ENCODE data around the gene PIAS1. TPM values are rescaled to one million over a fixed set of nuclear protein-coding genes. Genes with fewer than 3 reads are reported as not detected.

The PIAS1 gene
- total RNA-seq, 1 experiment from 2014 or later = 25.9 TPM

- ChIA-PET RAD21 (ENCODE audit: low non-redundant PET in 1 of 2, low total read pairs in 2 of 2, uncharacterized antibody in 2 of 2, unreplicated experiment in 2 of 2) (no interaction called here), CTCF (no interaction called here), POLR2A (no interaction called here)
- no peak overlapping the region for H3K4me3 ChIP-seq (replicated peaks in 1 of 2; ENCODE audit: low read depth in 1 of 2, low read length in 2 of 2)
- H3K27ac ChIP-seq (ENCODE audit: low read depth, low read length) = no peak overlapping the region
- no peak for ATAC-seq
- H3K9ac ChIP-seq (ENCODE audit: low read length) = no peak overlapping the region
- no peaks in the 10 kb centered on the region for H3K4me1 ChIP-seq (ENCODE audit: control insufficient read depth in 1 of 2, insufficient read depth in 2 of 2, low read length in 2 of 2)
- no peak for TF ChIP-seq CBX3 (IDR thresholded peaks at IDR 0.05; ENCODE audit: low read depth)
- TF ChIP-seq EGR1 (IDR thresholded peaks at IDR 0.05; ENCODE audit: low read depth) = no peak
- no peak for TF ChIP-seq SIN3A (IDR thresholded peaks at IDR 0.05; ENCODE audit: low read depth)
- no peak for TF ChIP-seq REST (IDR thresholded peaks at IDR 0.05; ENCODE audit: low read depth)
- TF ChIP-seq ZBTB33 (IDR thresholded peaks at IDR 0.05; ENCODE audit: extremely low read depth, insufficient replicate concordance, low read length) = no peak
- TF ChIP-seq ELF1 (IDR thresholded peaks at IDR 0.05; ENCODE audit: borderline replicate concordance, low read depth) = no peak
- TF ChIP-seq MAX (IDR thresholded peaks at IDR 0.05) = no peak
- no peak for TF ChIP-seq POLR2AphosphoS5 (IDR thresholded peaks at IDR 0.05; ENCODE audit: low read depth, low read length)
- no peak for TF ChIP-seq POLR2A (IDR thresholded peaks at IDR 0.05; ENCODE audit: borderline replicate concordance, extremely low read depth, insufficient read depth, insufficient read length)
- TF ChIP-seq JUND (IDR thresholded peaks at IDR 0.05) = no peak
- TF ChIP-seq FOSL1 (IDR thresholded peaks at IDR 0.05; ENCODE audit: low read depth) = no peak
- no peak for TF ChIP-seq ZFX (IDR thresholded peaks at IDR 0.05)
- TF ChIP-seq SRF (IDR thresholded peaks at IDR 0.05; ENCODE audit: low read depth) = no peak
- no peak for TF ChIP-seq SP1 (IDR thresholded peaks at IDR 0.05; ENCODE audit: low read depth)
- no peak for TF ChIP-seq RAD21 (IDR thresholded peaks at IDR 0.05; ENCODE audit: low read depth)
- no peak for TF ChIP-seq CTCF (IDR thresholded peaks at IDR 0.05 in 2 of 3, conservative IDR thresholded peaks at IDR 0.05 in 1 of 3; ENCODE audit: borderline replicate concordance in 1 of 3, insufficient read depth in 1 of 3, low read depth in 2 of 3, low read length in 2 of 3)
- H3K9me2 ChIP-seq (ENCODE audit: insufficient read depth) = no peaks in the 10 kb centered on the region
- DNase-seq (ENCODE audit: low read depth, low spot score) = no peak
- intact Hi-C loops (cut with micrococcal nuclease) = no loop called here
- no TSS peak for BruUV-seq (replicated peaks)
- H3K79me2 ChIP-seq (ENCODE audit: insufficient read depth, low read length) = peaks cover 99% of the 10 kb centered on the region
- no peaks in the 10 kb centered on the region for H3K36me3 ChIP-seq (ENCODE audit: control insufficient read depth in 1 of 2, insufficient read depth in 2 of 2, low read length in 2 of 2)
- H3K27me3 ChIP-seq (ENCODE audit: insufficient read depth, low read length) = no peaks in the 10 kb centered on the region
- H2AFZ ChIP-seq (ENCODE audit: low read depth, low read length, poor library complexity, severe bottlenecking) = no peak overlapping the region
- H3K4me2 ChIP-seq (ENCODE audit: low read length) = no peak overlapping the region
- no peaks in the 10 kb centered on the region for H3K9me3 ChIP-seq (ENCODE audit: control insufficient read depth in 1 of 2, insufficient read depth in 1 of 2, low read depth in 1 of 2, low read length in 2 of 2)
- peaks cover 9% of the 10 kb centered on the region for H4K20me1 ChIP-seq (ENCODE audit: insufficient read depth)
Observed at GRCh38 chr15:68080783-68081182, 26.7 kb downstream of the PIAS1 start.

Data from HCT116 (cell line).